ENCODE results near the gene PARVA. TPM values are rescaled to one million over a fixed set of nuclear protein-coding genes. Genes with fewer than 3 reads are reported as not detected.

The PARVA gene
- total RNA-seq, 2 experiments from 2014 or later: 0.11 to 0.14 TPM

DNA sequence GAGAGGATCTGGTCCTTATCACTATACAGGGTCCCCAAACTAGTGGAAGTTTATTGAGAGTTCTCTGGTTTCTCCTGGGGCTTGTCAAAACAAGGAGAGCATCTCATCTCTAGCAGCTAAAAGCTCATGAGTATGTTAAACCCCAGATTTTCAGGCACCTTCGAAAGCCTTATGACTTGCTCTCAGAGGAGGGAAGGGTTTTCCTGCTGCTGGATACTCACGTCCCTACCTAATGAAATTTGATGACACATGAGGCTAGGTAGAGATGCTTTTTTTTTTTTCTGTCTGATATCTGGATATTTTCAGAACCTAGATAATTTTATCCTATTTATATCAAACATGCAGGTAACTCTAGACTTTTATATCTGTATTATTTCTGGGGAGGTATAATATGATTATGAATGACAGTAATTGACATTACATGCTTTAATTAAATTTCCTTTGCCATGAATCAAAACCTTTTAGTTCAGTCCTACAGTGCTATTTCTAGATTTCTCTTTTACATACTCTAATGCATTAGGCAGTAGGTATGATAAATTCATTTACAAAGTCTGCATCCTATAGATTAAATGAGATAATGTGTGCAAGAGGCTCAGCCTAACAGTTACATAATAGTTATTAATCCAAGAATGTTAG is 73.9 kb downstream of the PARVA start:
- Mint-ChIP-seq H3K9me3 (ENCODE audit: low read depth) (no peaks in the 10 kb centered on the region), H3K4me1 (no peaks in the 10 kb centered on the region), H3K27ac (no peak overlapping the region), H3K27me3 (peaks cover 3% of the 10 kb centered on the region), H3K4me3 (no peak overlapping the region), H3K36me3 (ENCODE audit: low read depth) (no peaks in the 10 kb centered on the region)
- ChIA-PET POLR2A (interaction anchor here (0.7 kb wide), 1 partner anchor 29 kb away, joined by 3 read pairs; no protein-coding TSS in a partner anchor), CTCF (interaction anchor here (1.3 kb wide), 1 partner anchor 148 kb away, joined by 3 read pairs; no protein-coding TSS in a partner anchor)
- DNase-seq (no peak), ATAC-seq (no peak)
- intact Hi-C loops (cut with DNase I, micrococcal nuclease): no loop called here

DNA sequence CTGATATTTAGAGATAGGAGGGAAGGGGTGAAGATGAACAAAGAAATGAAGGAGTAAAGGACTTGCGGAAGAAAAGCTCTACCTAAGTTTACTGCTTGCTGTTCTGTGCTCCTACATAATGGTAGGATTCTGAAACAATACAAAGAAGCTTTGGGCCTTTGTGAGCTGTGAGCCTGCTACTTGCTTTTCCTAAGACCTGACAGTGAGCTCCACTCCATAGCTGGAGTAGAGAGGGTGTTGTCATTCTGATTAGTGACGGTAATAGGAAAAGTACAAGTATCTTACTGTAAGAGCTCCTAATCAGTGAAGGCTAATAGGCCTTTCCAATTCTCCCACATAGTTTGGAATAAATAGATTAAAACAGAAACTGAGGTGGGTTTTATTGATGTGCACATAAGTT is 75.9 kb downstream of the PARVA start:
- CTCF ChIA-PET: interaction anchor here (0.6 to 1.5 kb wide), 5 partner anchors 9 to 653 kb away, joined by 3 to 4 read pairs (median 3); no protein-coding TSS in a partner anchor
- H3K4me3 Mint-ChIP-seq: no peak overlapping the region
- H3K4me1 Mint-ChIP-seq: no peaks in the 10 kb centered on the region
- no peak for DNase-seq
- POLR2A ChIA-PET: no interaction called here
- no peak overlapping the region for H3K27ac Mint-ChIP-seq
- ATAC-seq: no peak
- no peaks in the 10 kb centered on the region for H3K9me3 Mint-ChIP-seq (ENCODE audit: low read depth)
- H3K36me3 Mint-ChIP-seq (ENCODE audit: low read depth): no peaks in the 10 kb centered on the region
- intact Hi-C loops (cut with DNase I, micrococcal nuclease): no loop called here
- H3K27me3 Mint-ChIP-seq: peaks cover 6% of the 10 kb centered on the region

DNA sequence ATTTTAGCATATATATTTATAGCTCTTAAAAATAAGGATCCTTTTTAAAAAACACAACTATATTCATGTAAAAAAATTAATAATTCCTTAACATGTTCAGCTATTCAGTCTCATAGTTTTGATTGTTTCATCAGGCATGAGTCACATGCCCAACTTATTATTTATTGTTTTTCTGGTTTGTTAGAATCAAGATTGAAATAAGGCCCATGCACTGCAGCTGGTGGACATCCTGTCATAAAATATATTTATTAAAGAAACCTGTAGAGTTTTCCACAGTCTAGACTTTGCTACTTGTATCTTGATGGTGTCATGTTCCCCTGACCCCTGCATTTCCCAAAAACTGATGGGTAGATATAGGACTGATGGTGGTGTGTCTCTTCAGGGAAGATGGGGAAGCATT is 77.4 kb downstream of the PARVA start:
- H3K27me3 Mint-ChIP-seq: peaks cover 3% of the 10 kb centered on the region
- ChIA-PET CTCF (interaction anchor here (0.6 to 1.2 kb wide), 2 partner anchors 14 to 167 kb away, joined by 4 to 5 read pairs; no protein-coding TSS in a partner anchor), POLR2A (no interaction called here)
- H3K4me1 Mint-ChIP-seq: no peaks in the 10 kb centered on the region
- no peak overlapping the region for H3K27ac Mint-ChIP-seq
- H3K9me3 Mint-ChIP-seq (ENCODE audit: low read depth): no peaks in the 10 kb centered on the region
- DNase-seq (no peak), ATAC-seq (no peak)
- H3K36me3 Mint-ChIP-seq (ENCODE audit: low read depth): no peaks in the 10 kb centered on the region
- no peak overlapping the region for H3K4me3 Mint-ChIP-seq
- intact Hi-C loops (cut with DNase I, micrococcal nuclease): no loop called here

DNA sequence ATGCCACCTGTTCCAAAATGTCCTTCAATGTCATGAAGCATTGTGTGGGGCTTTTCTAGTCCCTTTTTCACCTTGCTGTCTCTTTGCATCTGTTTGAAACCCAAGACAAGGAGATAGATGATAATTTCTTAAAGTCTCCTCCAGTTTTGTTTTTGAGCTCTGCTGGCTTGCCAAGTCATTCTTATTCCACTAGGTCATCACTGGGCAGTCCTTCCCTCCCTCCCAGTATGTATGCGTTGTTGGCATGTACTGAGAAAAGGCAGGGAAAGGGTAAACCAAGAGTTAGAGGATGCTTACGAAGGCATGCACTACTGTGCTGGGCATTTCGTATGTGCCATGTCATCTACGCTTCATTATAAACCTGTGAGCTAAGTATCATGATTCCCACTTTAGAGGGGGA is 78.6 kb downstream of the PARVA start:
- no peak for ATAC-seq
- H3K27ac Mint-ChIP-seq: no peak overlapping the region
- CTCF ChIA-PET: no interaction called here
- H3K9me3 Mint-ChIP-seq (ENCODE audit: low read depth): no peaks in the 10 kb centered on the region
- POLR2A ChIA-PET: no interaction called here
- H3K36me3 Mint-ChIP-seq (ENCODE audit: low read depth): no peaks in the 10 kb centered on the region
- intact Hi-C loops (cut with DNase I, micrococcal nuclease): no loop called here
- no peaks in the 10 kb centered on the region for H3K4me1 Mint-ChIP-seq
- peaks cover 3% of the 10 kb centered on the region for H3K27me3 Mint-ChIP-seq
- H3K4me3 Mint-ChIP-seq: no peak overlapping the region
- DNase-seq: no peak

DNA sequence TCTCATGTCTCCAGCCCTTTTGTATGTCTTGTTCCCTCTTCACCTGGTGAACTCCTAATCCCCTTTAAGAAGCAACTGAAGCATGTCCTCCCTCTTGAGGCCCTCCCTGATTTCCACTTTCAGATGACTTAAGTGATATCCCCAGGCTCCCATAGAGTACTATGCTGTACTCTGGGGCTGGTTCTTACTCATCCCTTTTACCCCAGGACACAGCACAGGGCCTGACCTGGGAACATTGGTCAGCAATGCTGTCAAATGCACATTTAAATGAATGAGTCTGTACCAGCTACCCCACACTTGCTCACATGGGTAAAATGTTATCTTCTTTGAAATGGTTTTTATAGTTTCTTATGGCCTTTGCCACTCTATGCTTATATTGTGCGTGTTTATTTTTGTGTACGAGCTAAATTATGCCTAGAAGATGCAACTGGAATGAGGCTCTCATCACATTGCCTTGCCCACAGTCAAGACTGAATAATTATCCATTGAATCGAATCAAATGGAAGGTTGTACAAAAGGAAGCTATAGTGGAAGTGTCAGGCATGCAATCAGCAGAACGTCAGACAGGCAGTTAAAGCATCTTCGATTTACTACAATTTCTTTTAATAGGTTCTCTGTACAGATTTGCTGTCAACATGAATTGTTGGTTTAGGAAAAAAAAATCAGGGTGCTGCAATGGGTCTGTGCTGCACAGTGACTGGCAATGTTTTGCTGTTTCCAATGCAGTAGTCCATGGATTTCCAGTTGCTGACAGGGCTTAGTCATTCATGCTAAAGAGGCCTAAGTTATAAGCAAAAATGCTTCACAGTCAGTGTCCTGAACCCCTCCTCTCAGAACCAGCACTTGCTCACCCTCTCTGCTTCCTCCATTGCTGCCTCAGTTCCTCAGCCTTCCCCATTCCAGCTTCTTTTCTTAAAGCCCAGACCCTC is 79.5 kb downstream of the PARVA start:
- ChIA-PET POLR2A (no interaction called here), CTCF (no interaction called here)
- Mint-ChIP-seq H3K4me3 (no peak overlapping the region), H3K27me3 (peaks cover 3% of the 10 kb centered on the region), H3K36me3 (ENCODE audit: low read depth) (no peaks in the 10 kb centered on the region), H3K4me1 (no peaks in the 10 kb centered on the region), H3K9me3 (ENCODE audit: low read depth) (no peaks in the 10 kb centered on the region), H3K27ac (no peak overlapping the region)
- intact Hi-C loops (cut with DNase I, micrococcal nuclease): no loop called here
- DNase-seq (no peak), ATAC-seq (no peak)

DNA sequence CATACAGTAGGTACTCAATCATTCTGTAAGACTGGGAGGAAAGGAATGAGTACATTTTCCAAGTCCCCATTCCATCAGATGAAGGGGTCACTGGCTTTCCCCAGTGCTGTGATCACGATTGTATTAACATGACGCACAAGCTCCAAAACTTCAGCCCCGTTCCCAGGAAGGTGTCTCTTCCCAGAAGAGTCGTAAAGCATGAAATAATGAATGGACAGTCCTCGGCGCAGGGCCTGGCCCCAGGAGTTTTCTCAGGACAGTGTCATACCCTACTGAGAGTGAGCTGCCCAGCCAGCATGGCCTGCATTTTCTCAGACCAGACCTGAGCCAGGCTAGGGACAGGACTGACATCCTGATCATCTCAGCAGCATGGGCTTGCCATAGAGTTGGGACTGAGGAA is 80.7 kb downstream of the PARVA start:
- Mint-ChIP-seq H3K27me3 (peaks cover 5% of the 10 kb centered on the region), H3K27ac (no peak overlapping the region), H3K4me3 (no peak overlapping the region), H3K9me3 (ENCODE audit: low read depth) (no peaks in the 10 kb centered on the region), H3K36me3 (ENCODE audit: low read depth) (no peaks in the 10 kb centered on the region), H3K4me1 (no peaks in the 10 kb centered on the region)
- no peak for ATAC-seq
- no peak for DNase-seq
- ChIA-PET POLR2A (no interaction called here), CTCF (no interaction called here)
- intact Hi-C loops (cut with DNase I, micrococcal nuclease): no loop called here

DNA sequence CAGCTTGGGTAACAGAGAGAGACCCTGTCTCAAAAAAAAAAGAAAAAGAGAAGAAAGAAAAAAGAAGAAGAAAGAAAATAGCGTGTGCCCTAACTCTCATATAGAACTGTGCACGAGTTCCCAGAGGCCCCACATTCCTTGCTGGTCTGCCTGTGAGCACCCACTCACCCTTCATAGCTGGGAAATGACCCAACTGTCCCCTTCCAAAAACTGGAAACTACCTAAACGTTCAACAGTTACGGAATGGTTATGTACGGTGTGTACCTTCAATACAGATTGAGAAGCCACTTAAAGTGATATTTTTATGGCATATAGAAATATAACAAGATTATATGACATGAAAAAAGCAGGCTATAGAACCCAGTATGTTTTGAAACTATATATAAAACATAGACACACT is 82.0 kb downstream of the PARVA start:
- no peak overlapping the region for H3K27ac Mint-ChIP-seq
- intact Hi-C loops (cut with DNase I, micrococcal nuclease): no loop called here

DNA sequence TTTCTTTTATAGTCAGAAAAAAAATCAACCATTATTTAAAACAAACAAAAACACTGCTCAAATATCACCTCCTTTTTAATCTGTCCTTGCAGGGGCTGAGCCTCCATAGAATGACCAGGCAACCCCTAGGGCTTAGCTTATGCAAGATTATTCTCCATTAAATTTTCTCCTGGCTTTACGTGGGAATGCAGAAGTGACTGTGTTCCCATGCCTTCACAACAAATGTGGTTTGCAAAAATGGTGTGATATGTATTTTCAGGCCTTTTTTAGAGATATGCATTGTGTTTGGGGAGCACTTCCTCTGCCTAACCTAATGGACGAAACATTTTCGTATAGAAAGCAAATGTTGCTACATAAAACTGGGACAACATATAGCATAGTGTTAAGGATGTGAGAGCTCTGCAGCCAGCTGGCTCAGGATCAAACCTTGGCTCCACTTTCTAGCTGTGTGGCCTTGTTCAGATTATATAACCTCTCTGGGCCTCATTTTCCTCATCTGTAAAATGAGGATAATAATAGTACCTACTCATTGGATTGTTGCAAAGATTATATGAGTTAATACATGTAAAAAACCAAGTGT is 82.6 kb downstream of the PARVA start:
- intact Hi-C loops (cut with DNase I, micrococcal nuclease): no loop called here
- DNase-seq (no peak), ATAC-seq (no peak)
- no peaks in the 10 kb centered on the region for H3K4me1 Mint-ChIP-seq
- ChIA-PET POLR2A (no interaction called here), CTCF (no interaction called here)
- peaks cover 7% of the 10 kb centered on the region for H3K27me3 Mint-ChIP-seq
- peaks cover 3% of the 10 kb centered on the region for H3K9me3 Mint-ChIP-seq (ENCODE audit: low read depth)
- H3K27ac Mint-ChIP-seq: no peak overlapping the region
- H3K36me3 Mint-ChIP-seq (ENCODE audit: low read depth): no peaks in the 10 kb centered on the region
- H3K4me3 Mint-ChIP-seq: no peak overlapping the region

More for the DNA sequence above, 82.0 kb downstream of the PARVA start:
- Mint-ChIP-seq H3K4me3 (no peak overlapping the region), H3K36me3 (ENCODE audit: low read depth) (no peaks in the 10 kb centered on the region), H3K9me3 (ENCODE audit: low read depth) (peaks cover 2% of the 10 kb centered on the region), H3K27me3 (peaks cover 7% of the 10 kb centered on the region), H3K4me1 (no peaks in the 10 kb centered on the region)
- DNase-seq (no peak), ATAC-seq (no peak)
- CTCF ChIA-PET: no interaction called here
- POLR2A ChIA-PET: no interaction called here

DNA sequence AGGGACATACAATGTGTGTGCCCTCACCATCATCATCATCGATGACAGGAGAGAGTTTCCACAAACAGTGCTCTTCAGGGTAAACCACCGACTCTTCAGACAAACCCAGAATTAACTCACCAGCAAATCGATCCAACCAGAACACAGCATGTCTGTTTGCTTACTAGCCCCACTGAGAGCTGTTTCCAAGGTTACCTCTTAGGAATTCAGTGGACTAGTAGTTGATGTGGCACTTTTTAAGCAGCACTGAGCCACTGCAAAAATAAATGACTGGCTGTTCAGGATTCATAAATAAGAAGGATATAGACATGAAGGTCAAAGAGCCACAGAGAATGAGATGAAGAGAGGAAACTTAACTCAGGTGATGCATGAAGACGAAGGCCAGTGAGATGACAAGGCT is 83.1 kb downstream of the PARVA start:
- no peak for DNase-seq
- Mint-ChIP-seq H3K36me3 (ENCODE audit: low read depth) (no peaks in the 10 kb centered on the region), H3K9me3 (ENCODE audit: low read depth) (peaks cover 5% of the 10 kb centered on the region), H3K27me3 (peaks cover 7% of the 10 kb centered on the region), H3K27ac (no peak overlapping the region), H3K4me3 (no peak overlapping the region), H3K4me1 (no peaks in the 10 kb centered on the region)
- ChIA-PET POLR2A (no interaction called here), CTCF (interaction anchor here (0.6 kb wide), 1 partner anchor 19 kb away, joined by 3 read pairs; no protein-coding TSS in a partner anchor)
- ATAC-seq: no peak
- intact Hi-C loops (cut with DNase I, micrococcal nuclease): no loop called here

DNA sequence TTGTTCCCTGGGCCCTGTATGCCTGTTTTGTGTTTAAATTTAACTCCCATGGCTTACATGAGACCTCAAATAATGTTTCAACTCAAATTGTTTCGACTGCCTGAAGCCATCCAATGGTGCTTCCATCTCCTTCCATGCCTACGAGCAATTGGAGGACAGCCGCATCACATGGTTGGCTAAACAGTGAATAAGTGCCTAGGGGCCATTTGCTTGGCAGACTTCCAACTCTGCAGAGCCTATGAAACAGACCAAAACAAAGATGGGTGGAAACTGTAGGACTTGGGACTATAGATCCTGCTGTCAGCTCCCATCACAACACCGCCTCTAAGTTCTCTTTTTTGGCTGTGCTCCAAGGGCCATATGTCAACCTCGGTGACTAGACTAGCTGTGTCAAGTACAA is 84.1 kb downstream of the PARVA start:
- H3K4me3 Mint-ChIP-seq: no peak overlapping the region
- H3K27ac Mint-ChIP-seq: no peak overlapping the region
- intact Hi-C loops (cut with DNase I, micrococcal nuclease): no loop called here
- no peak for DNase-seq
- ATAC-seq: no peak
- ChIA-PET POLR2A (no interaction called here), CTCF (no interaction called here)
- no peaks in the 10 kb centered on the region for H3K36me3 Mint-ChIP-seq (ENCODE audit: low read depth)
- H3K4me1 Mint-ChIP-seq: no peaks in the 10 kb centered on the region
- H3K9me3 Mint-ChIP-seq (ENCODE audit: low read depth): peaks cover 5% of the 10 kb centered on the region
- peaks cover 7% of the 10 kb centered on the region for H3K27me3 Mint-ChIP-seq

DNA sequence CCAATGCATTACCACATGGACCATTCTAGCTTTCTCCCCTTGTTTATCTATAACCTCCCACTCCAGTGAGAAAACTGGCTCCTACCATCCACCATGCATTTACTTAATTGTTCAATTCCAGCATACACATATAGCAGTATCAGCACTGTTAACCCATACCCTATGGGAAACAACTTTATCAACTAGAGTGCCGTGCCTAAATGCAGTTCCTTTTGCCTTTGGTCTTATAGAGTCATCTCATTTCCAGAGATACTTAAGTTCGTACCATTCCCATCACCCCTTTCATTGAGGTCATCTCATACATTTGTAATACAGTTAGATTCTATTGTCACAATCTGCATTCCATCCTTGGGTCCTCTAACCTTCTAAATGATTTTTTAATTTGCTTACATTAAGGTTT is 86.9 kb downstream of the PARVA start:
- DNase-seq (no peak), ATAC-seq (no peak)
- H3K4me3 Mint-ChIP-seq: no peak overlapping the region
- ChIA-PET POLR2A (no interaction called here), CTCF (no interaction called here)
- intact Hi-C loops (cut with DNase I, micrococcal nuclease): no loop called here
- peaks cover 5% of the 10 kb centered on the region for H3K9me3 Mint-ChIP-seq (ENCODE audit: low read depth)
- H3K4me1 Mint-ChIP-seq: no peaks in the 10 kb centered on the region
- peaks cover 4% of the 10 kb centered on the region for H3K27me3 Mint-ChIP-seq
- no peak overlapping the region for H3K27ac Mint-ChIP-seq
- H3K36me3 Mint-ChIP-seq (ENCODE audit: low read depth): no peaks in the 10 kb centered on the region

DNA sequence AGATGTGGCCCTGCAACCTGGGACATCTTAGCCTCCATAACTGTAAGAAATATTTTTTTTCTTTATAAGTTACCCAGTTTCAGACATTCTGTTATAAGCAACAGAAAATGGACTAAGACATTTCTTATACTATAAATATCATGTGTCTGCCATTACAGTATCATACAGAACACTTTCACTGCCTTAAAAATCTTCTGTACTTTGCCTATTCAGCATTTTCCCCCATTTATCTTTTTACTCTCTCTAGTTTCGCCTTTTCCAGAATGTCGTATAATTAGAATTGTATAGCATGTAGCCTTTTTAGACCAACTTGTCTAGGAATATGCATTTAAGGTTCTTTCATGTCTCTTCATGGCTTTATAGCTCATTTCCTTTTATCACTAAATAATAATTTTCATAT is 88.0 kb downstream of the PARVA start:
- CTCF ChIA-PET: no interaction called here
- Mint-ChIP-seq H3K9me3 (ENCODE audit: low read depth) (peaks cover 5% of the 10 kb centered on the region), H3K4me3 (no peak overlapping the region), H3K27ac (no peak overlapping the region), H3K36me3 (ENCODE audit: low read depth) (no peaks in the 10 kb centered on the region), H3K27me3 (peaks cover 4% of the 10 kb centered on the region), H3K4me1 (no peaks in the 10 kb centered on the region)
- DNase-seq: no peak
- intact Hi-C loops (cut with DNase I, micrococcal nuclease): no loop called here
- no peak for ATAC-seq
- POLR2A ChIA-PET: no interaction called here

Data from activated CD4-positive, alpha-beta T cell treated with anti-CD3 and anti-CD28 coated beads for 36 hours (primary cell).